DMS53 treated with DMSO at 0.1 percent for 48 hours (cell line): ENCODE results near the gene ZBTB49.
A peak's percentile ranks its signal among the peaks of the same experiment; 100 is the strongest.
"Not testable (repeated sequence)": the region's sequence is repeated elsewhere in the genome, so short reads cannot be mapped to it uniquely, and the experiment has no call there.

Experiments used
- DNase-seq: peaks from one replicate; lab custom pipeline; 2025; ENCODE audit not compliant: unreplicated experiment; lab: John Stamatoyannopoulos, UW

ZBTB49 gene

DNA sequence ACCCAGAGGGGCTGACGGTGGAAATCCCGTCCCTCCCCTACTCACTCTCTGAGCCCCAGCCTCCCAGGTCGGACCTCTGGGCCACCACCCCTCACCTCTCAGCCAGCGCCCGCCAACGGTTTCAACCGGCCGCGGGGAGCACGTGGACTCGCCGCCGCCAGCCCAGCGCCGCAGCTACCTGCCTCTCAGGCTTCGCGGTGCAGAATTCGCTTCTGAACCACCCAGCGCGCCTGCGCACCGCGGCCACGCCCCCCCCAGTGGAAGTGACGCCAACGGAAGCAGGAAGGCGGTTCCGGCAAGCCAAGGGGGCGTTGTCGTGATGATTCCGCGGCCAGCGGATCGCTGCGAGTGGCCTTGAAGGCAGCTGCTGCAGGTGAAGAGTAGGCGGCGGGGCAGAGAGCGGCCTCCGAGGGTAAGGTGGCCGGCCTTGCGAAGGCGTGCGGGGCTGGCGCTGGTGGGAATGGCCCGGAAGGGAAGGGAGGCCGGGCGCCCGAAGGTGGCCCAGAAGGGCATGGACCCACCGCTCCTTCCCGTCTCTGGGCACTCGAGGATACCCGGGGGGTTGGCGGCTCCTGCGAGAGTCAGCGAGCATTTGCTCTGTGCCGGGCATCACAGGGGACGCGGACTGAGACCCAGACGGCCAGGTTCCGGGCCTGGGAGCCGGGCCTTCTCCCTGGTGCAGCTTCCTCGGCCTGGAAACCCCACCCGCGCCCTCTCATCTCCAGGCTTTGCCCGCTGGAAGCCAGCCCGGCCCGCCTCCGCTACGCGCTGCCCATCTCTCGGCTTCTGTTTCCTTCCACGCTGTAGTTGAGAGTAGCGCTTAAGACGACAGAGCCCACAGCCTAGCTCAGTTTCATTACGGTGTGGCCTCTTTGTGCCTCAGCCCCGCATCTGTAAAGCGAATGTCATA, at the start of gene ZBTB49, which contains the start of gene LYAR:
ZBTB49 (plus strand) TSS at position 311 of the 910 bp plus-strand sequence. CDS start 9,695 bp downstream, outside the sequence.
LYAR (minus strand) TSS at position 214 of the 910 bp plus-strand sequence. CDS start 6,412 bp downstream, outside the sequence.
- peak; percentile 95 for DNase-seq

DNA sequence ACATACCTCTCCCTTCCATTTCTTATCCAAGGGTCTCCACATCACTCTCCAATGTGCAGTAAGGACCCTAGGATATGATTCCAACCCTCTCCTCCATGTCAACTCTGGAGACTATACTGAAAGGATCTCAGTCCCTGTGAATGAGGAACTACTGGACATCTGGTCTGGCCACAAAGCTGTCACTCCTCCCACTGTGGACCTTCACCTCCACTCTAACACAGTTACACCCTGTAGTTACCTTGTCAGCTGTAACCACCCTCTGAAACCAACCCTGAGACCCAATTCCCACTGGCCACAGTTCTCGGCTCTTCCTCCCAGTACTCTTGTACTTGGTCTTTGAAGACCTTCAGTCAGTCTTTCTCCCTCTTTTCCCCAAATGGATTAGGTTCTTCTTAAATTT, 44.9 kb upstream of the ZBTB49 start:
- DNase-seq: no peak

DNA sequence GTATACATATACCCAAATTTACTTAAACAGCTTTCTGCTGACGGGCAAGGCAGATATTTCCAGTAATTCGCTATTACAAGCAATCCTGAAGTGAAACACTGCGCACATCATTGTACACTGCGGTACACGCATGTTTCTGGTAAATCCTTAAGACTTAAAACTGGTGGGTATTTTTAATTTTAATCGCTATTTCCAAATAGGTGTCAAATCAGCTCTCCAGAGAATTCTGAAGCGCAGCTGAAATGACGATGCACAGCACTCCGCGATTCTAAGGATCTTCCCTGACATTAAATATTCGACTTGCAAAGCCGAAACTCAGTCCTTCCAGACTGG, 42.4 kb upstream of the ZBTB49 start:
- peak; percentile 76 for DNase-seq

DNA sequence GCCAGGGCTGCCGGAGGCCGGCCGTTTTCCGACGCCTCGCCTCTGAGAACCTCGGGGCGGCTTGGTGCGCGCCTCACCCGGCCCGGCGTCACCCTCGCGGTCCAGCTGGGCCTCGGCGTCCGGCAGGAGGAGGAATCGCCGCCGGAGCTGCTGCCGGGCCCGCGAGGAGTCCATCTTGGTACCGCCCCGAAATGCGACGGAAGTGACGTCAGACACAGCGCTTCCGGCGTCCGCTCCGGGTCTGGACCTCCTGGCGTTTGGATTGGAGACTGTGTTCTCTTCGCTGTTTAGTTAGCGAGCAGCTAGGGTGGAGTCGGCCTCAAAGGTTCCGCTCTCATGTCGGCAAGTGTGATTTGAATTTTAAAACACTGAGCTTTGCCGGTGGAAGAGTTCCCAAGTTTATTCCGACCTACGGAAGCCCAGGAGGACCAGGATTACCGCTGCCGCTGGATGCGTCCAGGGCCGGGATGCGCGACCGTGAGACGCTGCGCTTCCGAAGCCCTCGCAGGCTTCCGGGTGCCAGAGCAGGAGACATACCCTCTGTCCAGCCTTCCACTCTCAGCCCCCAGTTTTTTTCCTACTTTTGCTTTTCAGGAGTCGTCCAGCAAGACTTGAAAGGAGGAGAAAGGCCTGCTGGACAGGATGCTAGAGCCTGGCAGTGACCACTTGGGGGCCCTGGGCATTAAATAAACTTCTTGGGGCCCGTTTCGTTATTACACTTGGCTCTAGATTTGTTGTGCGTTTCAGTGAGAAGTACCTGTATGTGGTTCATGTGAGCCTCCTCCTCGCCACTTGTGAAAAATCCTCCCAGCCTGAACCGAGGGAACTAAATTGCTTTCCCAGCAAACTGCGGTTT, 41.8 kb upstream of the ZBTB49 start, which contains the start of gene TMEM128:
TMEM128 (minus strand) TSS at position 195 of the 856 bp plus-strand sequence; CDS start at position 174, 21 bp downstream.
- peak; percentile 95 for DNase-seq

GRCh38 chr4:4248885-4249203, 41.2 kb upstream of the ZBTB49 start:
- DNase-seq: no peak

- DNase-seq: not testable (repeated sequence)
Measured at GRCh38 chr4:4249342-4249741, 40.7 kb upstream of the ZBTB49 start.

DNA sequence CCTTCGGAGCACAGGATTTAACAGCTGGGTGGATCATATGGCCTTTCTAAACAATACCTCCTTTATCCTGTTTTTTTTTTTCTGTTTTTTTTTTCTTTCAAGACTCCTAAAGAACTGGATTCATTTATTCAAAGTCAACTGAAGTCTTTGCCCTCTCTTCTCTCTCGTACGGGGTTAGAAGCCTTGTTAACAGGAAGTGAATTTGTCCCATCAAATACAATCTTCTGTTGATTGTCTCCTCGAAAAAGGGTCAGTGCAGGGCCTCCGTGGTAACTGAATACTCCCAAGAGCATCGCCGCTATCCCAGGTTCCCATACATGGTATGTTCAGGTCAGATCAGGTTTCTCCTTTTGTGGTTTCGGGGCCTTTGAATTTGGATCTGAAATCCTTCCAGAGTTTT, 40.2 kb upstream of the ZBTB49 start:
- no peak for DNase-seq

- DNase-seq: no peak
Measured at GRCh38 chr4:4254199-4254598, 35.9 kb upstream of the ZBTB49 start.

- no peak for DNase-seq
Measured at GRCh38 chr4:4254666-4255065, 35.4 kb upstream of the ZBTB49 start.

DNA sequence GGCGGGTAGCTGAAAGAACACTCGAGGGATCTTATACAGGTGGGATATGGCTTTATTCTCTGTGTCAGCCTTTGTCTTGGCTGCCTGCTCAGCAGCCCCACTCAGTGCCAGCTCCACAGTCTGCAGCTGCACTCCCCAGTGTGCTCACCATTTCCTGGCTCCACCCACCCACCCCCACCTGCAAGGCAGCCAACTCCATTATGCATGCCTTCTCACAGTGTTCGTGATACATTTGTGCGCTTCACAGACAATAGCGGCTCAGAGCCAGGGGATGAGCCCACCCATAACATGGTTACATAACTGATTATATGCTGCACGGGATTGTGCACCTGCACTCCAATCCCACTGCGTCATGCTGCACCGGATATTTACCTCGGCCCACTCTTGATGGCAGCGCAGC, 33.3 kb upstream of the ZBTB49 start:
- DNase-seq: no peak

DNA sequence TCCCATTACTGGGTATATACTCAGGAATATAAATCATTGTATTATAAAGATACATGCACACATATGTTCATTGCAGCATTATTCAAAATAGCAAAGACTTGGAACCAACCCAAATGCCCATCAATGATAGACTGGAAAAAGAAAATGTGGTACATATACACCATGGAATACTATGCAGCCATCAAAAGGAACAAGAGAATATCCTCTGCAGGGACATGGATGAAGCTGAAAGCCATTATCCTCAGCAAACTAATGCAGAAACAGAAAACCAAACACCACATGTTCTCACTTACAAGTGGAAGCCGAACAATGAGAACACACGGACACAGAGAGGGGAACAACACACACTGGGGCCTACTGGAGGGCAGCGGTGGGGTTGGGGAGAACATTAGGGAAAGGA, 32.3 kb upstream of the ZBTB49 start:
- DNase-seq: not testable (repeated sequence)

- DNase-seq: no peak
Measured at GRCh38 chr4:4259484-4260100, 30.5 kb upstream of the ZBTB49 start.

DNA sequence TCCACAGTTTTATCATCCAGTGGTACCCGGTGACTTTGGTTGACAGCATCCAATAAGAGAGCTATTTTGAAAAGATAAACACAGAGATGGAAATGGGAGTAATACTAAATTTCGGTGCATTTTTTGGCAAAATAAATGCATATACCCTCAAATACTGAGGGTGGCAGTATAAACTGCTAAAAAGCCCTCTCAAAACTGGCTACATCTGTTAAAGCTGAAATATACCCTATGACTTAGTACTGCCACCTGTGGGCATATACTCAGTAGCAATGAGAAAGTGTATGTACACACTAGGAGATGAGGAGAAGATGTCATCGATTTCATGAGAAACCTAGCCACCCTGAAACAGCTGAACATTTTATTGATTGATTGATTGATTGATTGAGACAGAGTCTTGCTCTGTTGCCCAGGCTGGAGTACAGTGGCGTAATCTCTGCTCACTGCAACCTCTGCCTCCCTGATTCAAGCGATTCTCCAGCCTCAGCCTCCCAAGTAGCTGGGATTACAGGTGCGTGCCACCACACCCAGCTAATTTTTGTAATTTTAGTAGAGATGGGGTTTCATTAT, 29.8 kb upstream of the ZBTB49 start:
- DNase-seq: peak; percentile 42

- DNase-seq: no peak
Measured at GRCh38 chr4:4267981-4268380, 22.1 kb upstream of the ZBTB49 start.

GRCh38 chr4:4268776-4269175, 21.3 kb upstream of the ZBTB49 start:
- no peak for DNase-seq

DNA sequence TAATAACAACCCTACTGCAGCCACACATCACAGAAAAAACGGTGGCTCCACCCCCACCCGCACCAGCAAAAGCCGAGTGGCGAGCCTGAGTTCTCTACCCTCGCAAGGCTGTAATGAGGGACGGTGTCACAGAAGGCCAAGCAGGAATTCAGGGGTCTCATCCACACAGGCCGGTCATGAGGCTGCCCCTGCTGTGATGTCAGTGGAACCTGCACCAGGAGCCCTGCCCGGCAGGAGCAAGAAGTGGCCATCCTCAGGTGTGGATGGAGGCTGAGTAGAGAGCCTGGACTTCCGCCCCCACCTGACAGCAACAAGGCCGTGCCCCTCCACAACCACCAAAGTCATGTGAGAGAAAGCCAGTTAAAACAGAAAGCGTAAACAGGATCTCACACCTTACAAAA, 20.7 kb upstream of the ZBTB49 start:
- no peak for DNase-seq

DNA sequence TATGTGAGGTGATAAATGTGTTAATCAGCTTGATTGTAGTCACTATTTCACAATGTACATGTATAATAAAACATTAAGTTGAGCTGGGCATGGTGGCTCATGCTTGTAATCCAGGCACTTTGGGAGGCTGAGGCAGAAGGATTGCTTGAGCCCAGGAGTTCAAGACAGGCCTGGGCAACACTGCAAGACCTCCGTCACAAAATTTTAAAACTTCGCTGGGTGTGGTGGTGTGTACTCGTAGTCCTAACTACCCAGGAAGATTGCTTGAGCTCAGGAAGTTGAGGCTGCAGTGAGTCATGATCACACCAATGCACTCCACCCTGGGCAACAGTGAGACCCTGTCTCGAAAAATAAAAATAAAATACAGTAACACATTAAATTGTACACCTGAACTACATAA, 20.2 kb upstream of the ZBTB49 start:
- no peak for DNase-seq

- DNase-seq: no peak
Measured at GRCh38 chr4:4270529-4270928, 19.5 kb upstream of the ZBTB49 start.

GRCh38 chr4:4271912-4272311, 18.1 kb upstream of the ZBTB49 start:
- no peak for DNase-seq

- DNase-seq: no peak
Measured at GRCh38 chr4:4274226-4274625, 15.8 kb upstream of the ZBTB49 start.

GRCh38 chr4:4277531-4277930, 12.5 kb upstream of the ZBTB49 start:
- no peak for DNase-seq
